Measurements from ENCODE around the gene CD4. TPM values are rescaled to one million over a fixed set of nuclear protein-coding genes. Genes with fewer than 3 reads are reported as not detected.

The CD4 gene
- total and polyA plus RNA-seq, 2 donors (not counting 3 experiments of a cell fraction or from before 2014, with no cell fraction given), result not detected

- dilution Hi-C loops (cut with MboI; ENCODE audit: extremely low pct_ligation_motif_present, low sequenced_read_pairs), result no loop called here
- intact Hi-C loops (cut with micrococcal nuclease), result no loop called here
- no peak for TF ChIP-seq JUN (IDR thresholded peaks at IDR 0.05; ENCODE audit: borderline replicate concordance, insufficient read depth, insufficient read length, low read depth)
- TF ChIP-seq MAX (IDR thresholded peaks at IDR 0.05; ENCODE audit: insufficient read depth, insufficient read length), result no peak
- no peak for TF ChIP-seq MYC (IDR thresholded peaks at IDR 0.05; ENCODE audit: low read depth, low read length)
- TF ChIP-seq FOS (IDR thresholded peaks at IDR 0.05; ENCODE audit: borderline replicate concordance, insufficient read depth, low read length), result no peak
- no peak for TF ChIP-seq GATA2 (IDR thresholded peaks at IDR 0.05; ENCODE audit: insufficient read depth, insufficient read length, low read depth, low read length)
- no peak for TF ChIP-seq POLR2AphosphoS5 (IDR thresholded peaks at IDR 0.05; ENCODE audit: insufficient read depth, low read depth, low read length)
- no peak for TF ChIP-seq POLR2A (IDR thresholded peaks at IDR 0.05; ENCODE audit: low read depth, low read length)
- TF ChIP-seq, protein P1, sequence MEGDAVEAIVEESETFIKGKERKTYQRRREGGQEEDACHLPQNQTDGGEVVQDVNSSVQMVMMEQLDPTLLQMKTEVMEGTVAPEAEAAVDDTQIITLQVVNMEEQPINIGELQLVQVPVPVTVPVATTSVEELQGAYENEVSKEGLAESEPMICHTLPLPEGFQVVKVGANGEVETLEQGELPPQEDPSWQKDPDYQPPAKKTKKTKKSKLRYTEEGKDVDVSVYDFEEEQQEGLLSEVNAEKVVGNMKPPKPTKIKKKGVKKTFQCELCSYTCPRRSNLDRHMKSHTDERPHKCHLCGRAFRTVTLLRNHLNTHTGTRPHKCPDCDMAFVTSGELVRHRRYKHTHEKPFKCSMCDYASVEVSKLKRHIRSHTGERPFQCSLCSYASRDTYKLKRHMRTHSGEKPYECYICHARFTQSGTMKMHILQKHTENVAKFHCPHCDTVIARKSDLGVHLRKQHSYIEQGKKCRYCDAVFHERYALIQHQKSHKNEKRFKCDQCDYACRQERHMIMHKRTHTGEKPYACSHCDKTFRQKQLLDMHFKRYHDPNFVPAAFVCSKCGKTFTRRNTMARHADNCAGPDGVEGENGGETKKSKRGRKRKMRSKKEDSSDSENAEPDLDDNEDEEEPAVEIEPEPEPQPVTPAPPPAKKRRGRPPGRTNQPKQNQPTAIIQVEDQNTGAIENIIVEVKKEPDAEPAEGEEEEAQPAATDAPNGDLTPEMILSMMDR (IDR thresholded peaks at IDR 0.05; ENCODE audit: extremely low read depth in 1 of 2, insufficient read depth in 1 of 2, low read depth in 1 of 2, low read length in 2 of 2), result no peak
- TF ChIP-seq EZH2 (IDR thresholded peaks at IDR 0.05; ENCODE audit: borderline replicate concordance, low read depth, low read length, severe bottlenecking), result no peak
- H3K9me3 ChIP-seq (replicated peaks; ENCODE audit: control insufficient read depth, insufficient read depth, low read length), result no peaks in the 10 kb centered on the region
- ChIA-PET CTCF (no interaction called here), POLR2A (no interaction called here)
- peaks cover 11 to 48% of the 10 kb centered on the region in 2 experiments for H3K36me3 ChIP-seq (ENCODE audit: control insufficient read depth in 2 of 2, extremely low read depth in 1 of 2, insufficient read depth in 2 of 2, low read length in 2 of 2)
- H3K4me3 ChIP-seq (replicated peaks in 1 of 3; ENCODE audit: insufficient read depth in 1 of 3, low read depth in 1 of 3, low read length in 3 of 3), result no peak overlapping the region
- H3K27me3 ChIP-seq (ENCODE audit: control insufficient read depth in 2 of 2, insufficient read depth in 2 of 2, low read length in 2 of 2), result no peaks in the 10 kb centered on the region
- no peaks in the 10 kb centered on the region for H4K20me1 ChIP-seq (replicated peaks; ENCODE audit: control insufficient read depth, extremely low read depth, insufficient read depth, low read length)
- no peak for DNase-seq (ENCODE audit: low read depth, low spot score)
- FAIRE-seq, result no peak
- H3K4me2 ChIP-seq (ENCODE audit: insufficient read depth, low read length), result no peak overlapping the region
- H3K79me2 ChIP-seq (ENCODE audit: control insufficient read depth, insufficient read depth, low read length), result peaks cover 15% of the 10 kb centered on the region
- H2AFZ ChIP-seq (ENCODE audit: low read depth, low read length), result no peak overlapping the region
- peaks cover 6% of the 10 kb centered on the region for H3K4me1 ChIP-seq (ENCODE audit: control insufficient read depth, extremely low read depth, insufficient read depth, low read length)
- BruUV-seq (replicated peaks), result no TSS peak
- H3K9ac ChIP-seq (replicated peaks; ENCODE audit: extremely low read depth, insufficient read depth, low read length), result no peak overlapping the region
- no peak overlapping the region for H3K27ac ChIP-seq (ENCODE audit: insufficient read depth, low read depth, low read length)
- H3K9me1 ChIP-seq (replicated peaks; ENCODE audit: control insufficient read depth, extremely low read depth, insufficient read depth, low read length), result no peaks in the 10 kb centered on the region
Measured at GRCh38 chr12:6845395-6845794, 56.1 kb downstream of the CD4 start.
